ENCODE measurements around the gene LMX1A.

The LMX1A gene

DNA sequence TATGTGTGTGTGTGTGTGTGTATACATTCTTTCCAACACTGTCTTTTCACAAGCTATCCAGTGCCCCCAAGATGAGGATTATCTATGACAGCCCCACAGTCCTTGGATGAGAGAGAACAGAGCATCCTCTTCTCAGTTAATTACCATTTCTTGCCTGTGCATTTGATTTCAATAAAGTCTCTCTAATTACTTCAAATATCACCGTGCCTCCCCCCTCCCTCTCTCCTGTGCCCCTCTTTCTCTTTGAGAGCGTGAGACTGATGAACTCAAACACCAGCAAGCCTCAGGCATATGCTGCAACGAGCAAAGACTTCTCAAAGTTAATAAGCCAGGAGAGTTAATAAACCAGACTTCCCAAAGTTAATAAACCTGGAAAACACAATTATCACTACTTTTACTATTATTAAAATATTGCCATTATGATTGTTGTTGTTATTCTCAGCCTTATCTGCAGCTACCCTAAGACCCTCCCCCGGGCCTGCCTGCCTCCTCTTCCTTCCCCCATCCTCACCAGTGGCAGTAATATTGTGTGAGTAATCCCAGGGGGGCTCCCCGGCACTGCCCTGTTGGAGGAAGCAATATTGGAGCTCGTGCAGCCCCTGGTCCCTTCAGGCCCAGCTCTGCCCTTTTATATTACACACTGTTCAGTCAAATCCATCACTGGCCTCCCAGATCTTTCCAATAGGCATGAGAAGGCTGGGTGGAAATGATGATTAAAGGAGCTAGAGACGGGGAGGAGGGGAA, 30.9 kb downstream of the LMX1A start:
- no peak for DNase-seq
- TF ChIP-seq GATA1 (IDR thresholded peaks at IDR 0.05; ENCODE audit: low read depth, low read length) (no peak), POLR2A (IDR thresholded peaks at IDR 0.05; ENCODE audit: low read length) (no peak)

DNA sequence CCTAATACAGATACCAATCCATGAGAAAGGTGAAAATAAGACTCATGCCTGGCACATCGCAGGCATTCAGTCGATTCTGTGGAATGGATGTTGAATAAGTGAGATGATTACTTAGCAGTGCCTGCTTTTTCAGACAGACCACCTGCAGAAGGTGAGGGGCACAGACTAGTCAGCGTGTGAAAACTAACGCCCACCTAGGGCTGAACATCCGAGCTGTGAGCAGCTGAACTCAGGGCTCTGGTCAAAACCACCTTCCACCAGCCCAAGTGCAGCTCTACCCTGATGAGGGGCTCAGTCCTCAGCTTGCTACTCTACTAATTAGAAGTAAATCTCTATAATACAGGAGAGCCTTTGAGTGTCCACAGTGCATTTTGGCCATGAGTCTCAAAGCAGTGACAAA, 32.5 kb downstream of the LMX1A start:
- no peak for TF ChIP-seq POLR2A (IDR thresholded peaks at IDR 0.05; ENCODE audit: low read length)
- TF ChIP-seq GATA1 (IDR thresholded peaks at IDR 0.05; ENCODE audit: low read depth, low read length) = no peak
- no peak for DNase-seq

DNA sequence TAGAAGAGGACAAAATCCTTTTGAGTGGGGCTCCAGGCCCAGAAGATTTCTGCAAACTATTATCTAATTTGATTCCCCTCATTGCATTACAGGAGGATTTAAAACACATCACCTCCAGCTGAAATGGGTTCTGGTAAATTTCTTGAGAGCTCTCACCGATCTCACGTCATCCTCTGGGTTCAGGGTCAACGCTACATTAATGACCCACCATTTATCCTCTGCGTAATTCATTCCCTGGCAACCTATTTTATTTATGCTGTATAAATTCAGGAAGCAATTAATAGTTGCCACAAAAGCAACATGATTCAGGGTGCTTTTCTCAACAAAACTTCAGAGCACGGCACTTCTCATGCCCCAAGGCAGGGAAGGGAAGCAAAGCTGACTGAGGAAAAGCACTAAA, 38.9 kb downstream of the LMX1A start:
- TF ChIP-seq GATA1 (IDR thresholded peaks at IDR 0.05; ENCODE audit: low read depth, low read length) = no peak
- no peak for TF ChIP-seq POLR2A (IDR thresholded peaks at IDR 0.05; ENCODE audit: low read length)
- DNase-seq = no peak

DNA sequence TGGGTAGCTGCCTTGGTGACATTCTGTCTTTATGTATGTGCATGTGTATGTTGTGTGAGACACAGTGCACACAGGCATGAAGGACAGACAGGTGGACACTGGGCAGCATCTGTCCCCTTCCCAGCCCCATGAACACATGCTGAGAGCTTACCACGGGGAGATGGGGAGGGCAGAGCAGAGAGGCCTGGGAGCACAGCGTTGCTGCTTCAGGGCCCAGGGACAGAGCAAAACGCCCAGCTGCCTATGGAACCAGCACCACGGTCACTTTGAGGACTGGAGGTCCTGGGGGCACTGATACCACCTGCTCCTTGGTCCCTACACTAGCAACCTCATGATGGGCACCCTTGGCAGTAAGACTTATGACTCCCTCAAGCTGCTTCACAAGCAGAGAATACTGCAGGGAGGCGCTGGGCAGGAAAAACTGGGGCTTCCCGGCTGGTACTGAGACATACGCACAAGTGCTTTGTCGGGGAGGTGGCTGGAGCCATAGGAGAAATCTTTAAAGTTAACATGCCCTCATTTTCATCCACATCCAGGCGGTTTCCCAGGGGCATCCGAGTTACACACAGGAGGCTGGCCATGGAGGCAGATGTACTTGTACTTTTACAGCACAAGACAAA, 40.3 kb downstream of the LMX1A start:
- no peak for DNase-seq
- TF ChIP-seq GATA1 (IDR thresholded peaks at IDR 0.05; ENCODE audit: low read depth, low read length) (no peak), POLR2A (IDR thresholded peaks at IDR 0.05; ENCODE audit: low read length) (no peak)

DNA sequence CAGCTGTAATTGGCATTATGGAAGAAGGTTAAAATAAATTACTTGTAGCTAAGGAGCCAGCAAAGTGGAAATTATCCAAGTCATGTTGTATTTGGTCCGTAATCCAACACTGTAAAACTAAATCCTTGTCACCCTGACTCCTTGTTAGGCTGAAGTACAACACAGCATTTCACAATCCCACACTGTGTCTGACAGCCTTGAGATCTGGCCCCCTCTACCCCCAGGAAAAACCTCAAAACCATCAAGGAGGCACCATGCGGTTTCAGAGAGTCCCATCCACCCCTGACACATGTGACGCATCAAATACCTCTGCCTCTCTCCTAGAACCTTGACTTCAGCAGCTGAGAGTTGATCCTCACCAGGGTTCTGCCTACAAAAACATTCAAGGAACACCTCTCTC, 41.0 kb downstream of the LMX1A start:
- no peak for DNase-seq
- TF ChIP-seq POLR2A (IDR thresholded peaks at IDR 0.05; ENCODE audit: low read length) (no peak), GATA1 (IDR thresholded peaks at IDR 0.05; ENCODE audit: low read depth, low read length) (no peak)

DNA sequence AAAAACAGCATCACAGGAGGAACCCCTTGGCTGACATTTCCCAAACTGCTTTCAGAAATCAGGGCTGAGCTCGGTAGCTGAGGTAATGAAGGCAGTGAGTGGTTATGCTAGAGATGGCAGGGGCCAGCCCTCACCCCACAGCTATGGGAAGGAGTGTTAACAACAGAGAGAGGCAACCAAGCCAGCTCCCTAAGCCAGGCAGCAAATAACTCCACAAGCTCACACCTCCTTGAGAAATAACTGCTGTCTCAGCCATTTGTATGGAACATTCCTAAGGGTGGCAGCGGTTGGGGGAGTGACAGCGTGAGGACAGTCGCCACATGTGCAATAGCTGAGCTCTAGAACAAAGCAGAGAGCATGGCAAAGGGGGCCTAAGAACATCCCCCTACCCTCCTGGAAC, 42.6 kb downstream of the LMX1A start:
- TF ChIP-seq GATA1 (IDR thresholded peaks at IDR 0.05; ENCODE audit: low read depth, low read length) = no peak
- TF ChIP-seq POLR2A (IDR thresholded peaks at IDR 0.05; ENCODE audit: low read length) = no peak
- no peak for DNase-seq

DNA sequence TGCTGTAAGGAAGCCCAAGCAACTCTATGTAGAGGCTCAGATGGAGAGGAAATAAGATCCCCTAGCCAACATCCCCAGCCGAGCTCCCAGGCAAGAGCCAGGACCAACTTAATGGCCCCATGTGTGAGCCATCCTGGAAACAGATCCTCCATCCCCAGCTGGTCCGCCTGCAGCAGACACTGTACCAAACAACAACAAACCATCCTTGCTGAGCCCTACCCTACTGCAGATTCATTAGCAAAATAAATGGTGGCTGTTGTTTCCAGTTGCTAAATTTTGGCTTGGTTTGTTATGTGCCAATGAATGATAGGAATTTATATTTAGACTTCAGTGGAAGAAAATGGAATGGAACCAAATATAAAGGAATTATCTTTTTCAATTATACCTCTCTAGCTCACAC, 43.9 kb downstream of the LMX1A start:
- TF ChIP-seq POLR2A (IDR thresholded peaks at IDR 0.05; ENCODE audit: low read length) = no peak
- no peak for TF ChIP-seq GATA1 (IDR thresholded peaks at IDR 0.05; ENCODE audit: low read depth, low read length)
- DNase-seq = no peak

DNA sequence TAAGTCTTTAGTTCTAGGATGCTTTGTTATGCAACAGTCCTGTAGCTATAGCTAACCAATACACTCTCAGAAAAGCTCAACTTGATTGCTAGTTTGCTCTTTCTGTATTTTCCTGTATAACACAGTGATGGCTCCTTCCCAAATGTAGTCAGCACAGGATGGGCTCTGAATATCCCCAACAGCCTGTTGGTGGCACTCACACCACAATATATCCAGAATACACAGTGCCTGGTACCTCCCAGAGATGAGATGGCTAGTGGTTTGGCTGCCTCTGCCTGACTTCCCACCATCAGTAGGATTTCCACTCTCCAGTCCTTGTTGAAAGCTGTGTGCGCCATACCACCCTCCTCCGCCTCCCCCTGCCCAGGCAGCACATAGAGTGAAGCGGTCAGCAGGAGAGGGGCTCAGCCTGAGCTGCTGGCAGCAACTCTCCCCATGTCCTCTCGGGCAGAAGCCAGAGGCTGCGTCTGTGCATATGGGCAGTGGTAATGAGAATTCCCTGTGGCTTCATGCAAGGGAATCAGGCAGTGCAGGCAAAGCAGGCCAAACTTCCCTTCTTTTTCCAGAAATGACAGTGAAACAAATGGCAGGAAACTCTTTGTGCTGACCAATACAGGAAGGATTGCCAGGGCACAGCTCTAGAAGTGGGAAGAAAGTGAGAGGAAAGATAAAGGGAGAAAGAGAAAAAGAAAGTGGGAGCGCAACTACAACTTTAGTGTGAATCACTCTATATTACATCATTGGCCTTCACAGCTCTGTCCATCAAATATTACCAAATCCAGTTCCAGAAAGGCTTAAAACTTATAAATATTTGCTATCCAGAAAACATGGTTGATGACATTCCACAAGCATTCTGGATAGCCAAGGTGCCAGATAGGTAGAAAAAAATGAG, 49.7 kb downstream of the LMX1A start:
- DNase-seq = no peak
- TF ChIP-seq GATA1 (IDR thresholded peaks at IDR 0.05; ENCODE audit: low read depth, low read length) = no peak
- no peak for TF ChIP-seq POLR2A (IDR thresholded peaks at IDR 0.05; ENCODE audit: low read length)

DNA sequence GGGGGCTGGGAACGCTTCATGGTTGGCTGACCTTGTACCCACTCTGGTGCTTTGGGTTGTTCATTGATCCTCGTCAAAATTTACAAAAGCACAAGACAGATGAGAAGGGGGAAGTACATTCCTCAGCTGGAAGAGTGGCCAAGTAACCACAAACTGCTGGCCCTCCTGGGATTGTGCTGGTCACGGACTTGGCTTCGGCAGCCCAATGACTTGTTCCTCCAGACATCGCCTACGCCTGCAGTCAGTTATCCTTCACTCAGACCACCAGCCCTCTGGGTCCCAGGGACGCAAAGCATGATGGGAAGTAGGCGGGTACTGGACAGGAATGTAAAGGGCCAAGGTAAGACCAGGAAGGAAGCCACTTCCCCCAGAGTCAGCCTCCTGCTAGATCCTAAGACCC, 53.1 kb downstream of the LMX1A start:
- TF ChIP-seq POLR2A (IDR thresholded peaks at IDR 0.05; ENCODE audit: low read length) (no peak), GATA1 (IDR thresholded peaks at IDR 0.05; ENCODE audit: low read depth, low read length) (no peak)
- no peak for DNase-seq

DNA sequence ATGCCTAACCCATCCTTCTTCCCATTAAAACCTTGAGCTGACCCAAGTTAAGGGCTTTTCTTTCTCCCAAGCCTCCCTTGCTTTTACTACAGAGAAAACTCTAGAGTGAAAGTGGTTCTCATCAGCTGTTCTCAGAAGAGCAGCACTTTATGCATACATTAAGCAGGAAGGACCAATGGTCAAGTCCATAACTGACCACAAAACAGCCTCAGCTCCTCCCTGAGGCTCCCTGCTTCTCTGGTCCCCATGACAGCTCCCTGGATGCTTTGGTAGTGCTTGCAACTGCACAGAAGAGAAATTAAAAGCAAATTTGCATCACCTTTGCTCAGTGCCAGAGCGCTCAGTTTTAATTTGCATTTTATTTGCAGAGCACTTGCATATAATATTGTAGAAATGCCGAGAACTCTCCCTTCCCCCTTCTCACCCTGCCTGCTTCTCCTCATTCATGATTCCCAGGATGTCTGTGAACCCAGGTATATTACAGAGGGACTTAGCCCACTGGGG, 56.1 kb downstream of the LMX1A start:
- no peak for TF ChIP-seq GATA1 (IDR thresholded peaks at IDR 0.05; ENCODE audit: low read depth, low read length)
- TF ChIP-seq POLR2A (IDR thresholded peaks at IDR 0.05; ENCODE audit: low read length) = no peak
- no peak for DNase-seq

DNA sequence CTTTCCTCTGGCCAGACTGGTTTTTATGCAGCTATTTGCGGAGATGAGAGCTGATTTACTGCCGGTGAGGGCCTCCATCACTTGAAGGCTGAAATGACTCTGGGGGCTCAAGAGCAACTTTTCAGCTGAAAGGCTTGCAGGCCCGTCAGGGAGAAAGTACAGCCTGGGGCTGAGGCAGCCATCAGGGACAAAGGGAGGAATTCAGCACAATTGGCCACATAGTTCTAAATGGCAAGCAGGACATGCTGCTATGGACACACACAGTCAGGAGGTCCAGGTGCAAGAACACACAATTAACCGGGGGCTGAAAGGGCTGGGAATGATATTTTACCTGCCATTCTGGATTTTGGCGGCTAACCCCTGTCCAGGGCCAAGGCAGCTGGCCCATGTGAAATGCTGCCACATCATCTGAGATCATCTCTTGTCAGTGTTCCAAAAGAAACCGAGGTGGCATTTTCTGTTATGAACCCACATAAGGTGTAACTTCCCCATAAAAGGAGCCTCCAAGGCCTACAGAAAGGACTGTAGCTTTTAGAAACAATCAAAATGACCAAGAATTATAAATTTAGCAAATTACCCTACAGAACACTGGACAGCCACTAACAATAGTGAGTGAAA, 58.2 kb downstream of the LMX1A start:
- no peak for DNase-seq
- TF ChIP-seq GATA1 (IDR thresholded peaks at IDR 0.05; ENCODE audit: low read depth, low read length) = no peak

DNA sequence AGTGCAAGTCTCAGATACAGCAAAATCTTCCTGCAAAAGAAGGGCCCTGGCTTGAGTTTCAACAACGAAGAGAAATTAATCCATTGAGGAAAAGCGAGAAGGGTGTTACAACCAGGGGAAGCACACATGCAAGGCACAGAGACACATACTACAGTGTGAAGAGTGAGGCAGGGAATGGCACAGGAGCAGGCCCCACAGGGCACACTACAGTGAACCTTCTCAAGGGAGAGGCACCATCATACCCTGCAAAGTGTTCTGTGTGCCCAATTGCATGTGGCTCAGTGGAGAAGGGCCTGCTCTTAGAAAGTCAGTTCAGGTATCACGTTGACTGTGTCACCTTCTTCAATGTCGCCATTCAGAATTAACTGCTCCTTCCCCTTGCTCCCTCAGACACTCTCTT, 60.3 kb downstream of the LMX1A start:
- DNase-seq = no peak
- TF ChIP-seq GATA1 (IDR thresholded peaks at IDR 0.05; ENCODE audit: low read depth, low read length) (no peak), POLR2A (IDR thresholded peaks at IDR 0.05; ENCODE audit: low read length) (no peak)

DNA sequence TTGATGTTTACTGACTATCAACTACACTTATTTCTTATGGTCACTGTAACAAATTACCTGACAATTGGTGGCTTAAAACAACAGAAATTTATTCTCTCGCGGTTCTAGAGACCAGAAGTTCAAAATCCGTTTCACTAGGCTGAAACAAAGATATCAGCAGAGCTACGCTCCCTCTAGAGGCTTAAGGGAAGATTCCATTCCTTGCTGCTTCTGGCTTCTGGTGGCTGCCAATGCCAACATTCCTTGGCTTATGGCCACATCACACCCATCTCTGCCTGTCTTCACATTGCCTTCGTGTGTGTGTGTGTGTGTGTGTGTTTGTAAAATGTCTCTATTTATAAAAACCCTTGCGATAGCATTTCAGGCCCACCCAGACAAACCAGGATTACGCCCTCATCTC, 66.4 kb downstream of the LMX1A start:
- TF ChIP-seq GATA1 (IDR thresholded peaks at IDR 0.05; ENCODE audit: low read depth, low read length) = no peak
- TF ChIP-seq POLR2A (IDR thresholded peaks at IDR 0.05; ENCODE audit: low read length) = no peak
- no peak for DNase-seq

DNA sequence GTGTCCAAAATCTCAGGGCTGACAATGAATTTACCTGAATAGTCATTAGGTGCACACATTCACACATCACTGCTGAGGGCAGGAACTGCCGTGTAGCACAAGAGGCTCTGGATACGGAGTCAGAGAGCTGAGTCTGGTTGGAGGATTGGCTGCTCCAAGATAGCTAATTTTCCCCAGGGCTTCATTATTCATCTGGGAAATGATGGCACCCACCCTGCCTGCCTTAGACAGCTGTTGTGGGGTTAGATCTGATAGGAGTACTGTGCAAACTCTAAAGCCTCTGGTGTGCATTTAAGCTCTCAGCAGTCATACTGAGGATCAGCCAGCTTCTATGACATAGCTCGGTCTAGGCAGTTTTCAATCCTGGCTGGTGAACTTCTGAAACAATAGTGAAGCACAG, 67.0 kb downstream of the LMX1A start:
- no peak for TF ChIP-seq POLR2A (IDR thresholded peaks at IDR 0.05; ENCODE audit: low read length)
- TF ChIP-seq GATA1 (IDR thresholded peaks at IDR 0.05; ENCODE audit: low read depth, low read length) = no peak
- no peak for DNase-seq
